Osteocyte (in vitro differentiated cells): ENCODE data around the gene RHBDF1. TPM values are rescaled to one million over a fixed set of nuclear protein-coding genes. Genes with fewer than 3 reads are reported as not detected.
A peak's percentile ranks its signal among the peaks of the same experiment; 100 is the strongest.

Experiments
- DNase-seq: peaks from one replicate; pipeline ENCODE4 v3.0.0; 2021; ENCODE audit warnings: mixed read lengths; ENCODE audit not compliant: unreplicated experiment; ENCODE audit errors: extremely low spot score
- H3K27ac Mint-ChIP-seq: one replicate; pipeline ENCODE4 v1.8.0; 2021; ENCODE audit warnings: mild to moderate bottlenecking, mixed read lengths; ENCODE audit not compliant: unreplicated experiment
- H3K27me3 Mint-ChIP-seq: one replicate; pipeline ENCODE4 v1.8.0; 2021; ENCODE audit warnings: mixed read lengths; ENCODE audit not compliant: unreplicated experiment
- H3K36me3 Mint-ChIP-seq: one replicate; pipeline ENCODE4 v1.8.0; 2021; ENCODE audit warnings: mixed read lengths; ENCODE audit not compliant: unreplicated experiment
- H3K4me1 Mint-ChIP-seq: one replicate; pipeline ENCODE4 v1.8.0; 2021; ENCODE audit warnings: mixed read lengths; ENCODE audit not compliant: unreplicated experiment
- H3K4me3 Mint-ChIP-seq: one replicate; pipeline ENCODE4 v1.8.0; 2021; ENCODE audit warnings: mild to moderate bottlenecking, moderate library complexity, mixed read lengths; ENCODE audit not compliant: unreplicated experiment
- H3K9me3 Mint-ChIP-seq: one replicate; pipeline ENCODE4 v1.8.0; 2021; ENCODE audit warnings: mixed read lengths; ENCODE audit not compliant: unreplicated experiment
- total RNA-seq: library from RNA; stranded (reverse); gene quantifications from 2 replicates; pipeline ENCODE4 v1.2.1, GENCODE V29; 2021
- TF ChIP-seq, protein P1 (sequence below): fragments of 200-600 bp; sonication (generic); IDR thresholded peaks from 2 replicates; pipeline ENCODE4 v1.5.0; 2021; ENCODE audit warnings: antibody characterized with exemption, mild to moderate bottlenecking, moderate library complexity

The RHBDF1 gene
- total RNA-seq, 1 donor from 2014 or later: 57.6 TPM

DNA sequence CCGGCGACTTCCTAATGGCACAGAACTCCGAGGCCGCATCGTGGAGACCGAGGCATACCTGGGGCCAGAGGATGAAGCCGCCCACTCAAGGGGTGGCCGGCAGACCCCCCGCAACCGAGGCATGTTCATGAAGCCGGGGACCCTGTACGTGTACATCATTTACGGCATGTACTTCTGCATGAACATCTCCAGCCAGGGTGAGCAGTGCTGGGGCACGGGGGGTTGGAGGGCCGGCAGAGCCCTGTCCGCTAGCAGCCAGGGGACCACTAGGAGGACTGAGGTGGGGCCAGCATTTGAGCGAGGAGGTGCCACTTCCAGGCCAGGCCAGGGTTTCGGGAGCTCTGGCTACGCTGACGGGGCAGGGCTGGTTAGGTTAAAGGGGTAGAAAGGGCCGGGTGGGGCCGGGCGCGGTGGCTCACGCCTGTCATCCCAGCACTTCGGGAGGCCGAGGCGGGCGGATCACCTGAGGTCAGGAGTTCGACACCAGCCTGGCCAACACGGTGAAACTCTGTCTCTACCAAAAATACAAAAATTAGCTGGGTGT, 10.7 kb upstream of the RHBDF1 start:
- TF ChIP-seq, protein P1, sequence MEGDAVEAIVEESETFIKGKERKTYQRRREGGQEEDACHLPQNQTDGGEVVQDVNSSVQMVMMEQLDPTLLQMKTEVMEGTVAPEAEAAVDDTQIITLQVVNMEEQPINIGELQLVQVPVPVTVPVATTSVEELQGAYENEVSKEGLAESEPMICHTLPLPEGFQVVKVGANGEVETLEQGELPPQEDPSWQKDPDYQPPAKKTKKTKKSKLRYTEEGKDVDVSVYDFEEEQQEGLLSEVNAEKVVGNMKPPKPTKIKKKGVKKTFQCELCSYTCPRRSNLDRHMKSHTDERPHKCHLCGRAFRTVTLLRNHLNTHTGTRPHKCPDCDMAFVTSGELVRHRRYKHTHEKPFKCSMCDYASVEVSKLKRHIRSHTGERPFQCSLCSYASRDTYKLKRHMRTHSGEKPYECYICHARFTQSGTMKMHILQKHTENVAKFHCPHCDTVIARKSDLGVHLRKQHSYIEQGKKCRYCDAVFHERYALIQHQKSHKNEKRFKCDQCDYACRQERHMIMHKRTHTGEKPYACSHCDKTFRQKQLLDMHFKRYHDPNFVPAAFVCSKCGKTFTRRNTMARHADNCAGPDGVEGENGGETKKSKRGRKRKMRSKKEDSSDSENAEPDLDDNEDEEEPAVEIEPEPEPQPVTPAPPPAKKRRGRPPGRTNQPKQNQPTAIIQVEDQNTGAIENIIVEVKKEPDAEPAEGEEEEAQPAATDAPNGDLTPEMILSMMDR: no peak
- Mint-ChIP-seq H3K4me3 (no peak overlapping the region), H3K36me3 (peaks cover 10% of the 10 kb centered on the region), H3K4me1 (peaks cover 36% of the 10 kb centered on the region), H3K27me3 (no peaks in the 10 kb centered on the region), H3K9me3 (no peaks in the 10 kb centered on the region), H3K27ac (no peak overlapping the region)
- no peak for DNase-seq

DNA sequence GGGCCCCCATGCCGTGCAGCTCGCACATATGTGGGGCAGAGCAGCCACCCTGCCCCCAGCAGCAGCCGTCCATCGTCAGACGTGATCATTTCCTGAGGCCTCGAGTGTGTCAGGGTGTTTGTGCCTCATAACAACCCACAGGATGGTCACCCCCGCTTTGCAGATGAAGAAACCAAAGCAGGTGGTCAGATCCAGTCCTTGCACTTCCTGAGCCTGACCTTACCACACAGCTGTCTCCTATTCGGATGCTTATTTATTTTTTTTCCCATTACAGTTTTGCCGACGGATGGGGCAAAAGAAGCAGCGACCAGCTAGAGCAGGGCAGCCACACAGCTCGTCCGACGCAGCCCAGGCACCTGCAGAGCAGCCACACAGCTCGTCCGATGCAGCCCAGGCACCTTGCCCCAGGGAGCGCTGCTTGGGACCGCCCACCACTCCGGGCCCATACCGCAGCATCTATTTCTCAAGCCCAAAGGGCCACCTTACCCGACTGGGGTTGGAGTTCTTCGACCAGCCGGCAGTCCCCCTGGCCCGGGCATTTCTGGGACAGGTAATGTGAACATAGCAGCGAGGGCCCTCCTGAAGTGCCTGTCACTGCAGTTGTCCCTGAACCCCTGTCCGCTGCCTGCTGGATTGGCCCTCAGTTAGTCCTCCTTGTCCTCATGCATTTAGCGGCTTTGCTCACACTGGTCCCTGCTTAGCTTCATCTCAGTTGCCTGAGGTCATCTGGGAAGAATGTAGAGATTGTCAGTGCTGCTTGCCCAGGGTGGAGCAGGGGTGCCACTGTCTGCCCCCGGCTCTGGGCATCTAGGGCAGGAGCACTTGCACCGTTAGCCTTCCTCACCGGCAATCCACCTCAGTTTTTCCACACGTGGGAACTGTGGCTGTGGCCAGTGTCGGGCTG, 7.0 kb upstream of the RHBDF1 start:
- TF ChIP-seq, protein P1: no peak
- H3K4me1 Mint-ChIP-seq: peaks cover 56% of the 10 kb centered on the region
- no peaks in the 10 kb centered on the region for H3K9me3 Mint-ChIP-seq
- peak overlapping the region; percentile 87 for H3K27ac Mint-ChIP-seq
- peaks cover 7% of the 10 kb centered on the region for H3K36me3 Mint-ChIP-seq
- DNase-seq: no peak
- no peaks in the 10 kb centered on the region for H3K27me3 Mint-ChIP-seq
- peak overlapping the region; percentile 82 for H3K4me3 Mint-ChIP-seq

DNA sequence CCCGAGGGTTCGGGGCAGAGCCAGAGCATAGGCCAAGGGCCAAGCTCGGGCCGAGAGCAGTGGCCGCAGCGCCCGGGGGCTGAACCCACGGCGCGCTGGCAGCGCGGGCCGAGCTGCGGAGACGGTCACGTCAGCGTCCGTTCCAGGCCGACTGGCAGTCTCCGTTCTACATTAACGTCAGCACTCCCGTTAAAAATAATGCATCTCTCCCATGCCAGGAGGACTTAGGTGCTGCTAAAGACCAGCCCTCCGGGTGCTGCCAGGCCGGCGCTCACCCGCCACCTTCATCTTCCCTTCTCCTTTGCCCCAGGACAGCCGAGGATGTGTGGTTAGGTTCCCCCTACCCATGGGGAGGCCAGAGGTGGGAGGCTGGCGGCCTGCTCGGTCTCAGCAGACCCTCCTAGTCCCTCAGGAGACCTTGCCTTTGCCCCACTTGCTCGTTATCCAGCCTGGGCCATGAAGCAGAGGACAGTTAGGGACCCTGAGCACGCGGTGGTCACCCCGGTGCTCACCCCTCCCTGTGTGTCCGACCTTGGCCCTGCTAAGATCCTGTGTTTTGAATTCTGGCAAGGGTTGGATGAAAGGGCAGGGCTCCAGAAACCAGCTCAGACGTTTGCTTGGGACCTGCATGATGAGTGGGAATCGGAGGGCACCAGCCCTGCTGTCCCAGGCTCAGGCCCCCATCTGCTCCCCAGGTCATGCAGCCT, 6.2 kb upstream of the RHBDF1 start:
- Mint-ChIP-seq H3K27me3 (no peaks in the 10 kb centered on the region), H3K9me3 (no peaks in the 10 kb centered on the region), H3K4me1 (peaks cover 56% of the 10 kb centered on the region), H3K36me3 (peaks cover 2% of the 10 kb centered on the region), H3K4me3 (peak overlapping the region; percentile 82), H3K27ac (peak overlapping the region; percentile 87)
- no peak for DNase-seq
- TF ChIP-seq, protein P1: no peak

DNA sequence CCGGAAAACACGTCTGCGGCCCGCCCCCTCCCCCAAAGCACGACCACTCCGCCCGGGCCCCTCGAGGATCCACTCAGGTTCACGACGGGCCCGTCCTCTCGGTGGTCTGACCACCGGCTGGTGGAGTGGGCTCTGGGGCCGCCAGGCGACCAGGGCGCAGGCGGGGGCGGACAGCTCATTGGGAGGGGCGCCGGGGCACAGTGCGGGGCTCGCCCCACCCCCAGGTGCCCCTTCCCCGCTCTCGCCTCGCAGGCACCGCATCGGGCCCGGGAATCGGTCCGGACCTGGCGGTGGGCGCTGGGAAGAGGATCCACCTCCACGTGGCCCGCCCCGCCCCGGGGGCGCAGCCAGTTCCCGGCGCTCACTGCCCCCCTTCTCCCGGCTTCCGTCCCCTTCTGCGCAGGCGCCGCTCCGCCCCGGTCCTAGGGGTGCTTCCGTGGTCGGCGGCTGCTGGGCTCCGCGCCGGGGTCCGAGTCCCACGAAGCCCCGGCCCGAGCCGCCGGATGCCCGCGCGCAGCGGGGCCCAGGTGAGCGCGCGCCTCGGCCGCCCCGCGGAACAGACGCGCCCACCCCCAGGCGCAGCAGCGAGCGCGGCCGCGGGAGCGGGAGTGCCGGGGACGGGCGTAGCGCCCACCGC, 5.5 kb upstream of the RHBDF1 start, which contains the start of gene MPG:
Gene MPG, plus strand, starts transcription at position 419 of the 637 bp plus-strand sequence. Its CDS starts 85 bp downstream, at position 504.
- peaks cover 59% of the 10 kb centered on the region for H3K4me1 Mint-ChIP-seq
- no peaks in the 10 kb centered on the region for H3K9me3 Mint-ChIP-seq
- peak within 1 kb of the TSS; percentile 95 for H3K27ac Mint-ChIP-seq
- H3K4me3 Mint-ChIP-seq: peak within 1 kb of the TSS; percentile 82
- H3K36me3 Mint-ChIP-seq: peaks cover 1% of the 10 kb centered on the region
- TF ChIP-seq, protein P1: no peak
- H3K27me3 Mint-ChIP-seq: no peaks in the 10 kb centered on the region
- peak; percentile 94 for DNase-seq
